Measurements from ENCODE around the gene PRPSAP1.

The PRPSAP1 gene

GRCh38 chr17:76277300-76278267 is 76.1 kb downstream of the PRPSAP1 start:
- H3K27me3 Mint-ChIP-seq (ENCODE audit: low read depth), result no peaks in the 10 kb centered on the region
- no peaks in the 10 kb centered on the region for H3K9me3 Mint-ChIP-seq
- DNase-seq (ENCODE audit: low spot score), result no peak
- no peak overlapping the region for H3K4me3 Mint-ChIP-seq
- H3K36me3 Mint-ChIP-seq (ENCODE audit: low read depth), result peaks cover 1% of the 10 kb centered on the region
- peak overlapping the region; percentile 70 for H3K27ac Mint-ChIP-seq
- peaks cover 9% of the 10 kb centered on the region for H3K4me1 Mint-ChIP-seq (ENCODE audit: low read depth)

- H3K9me3 Mint-ChIP-seq, result no peaks in the 10 kb centered on the region
- H3K36me3 Mint-ChIP-seq (ENCODE audit: low read depth), result peaks cover 2% of the 10 kb centered on the region
- peak overlapping the region; percentile 70 for H3K27ac Mint-ChIP-seq
- H3K4me3 Mint-ChIP-seq, result no peak overlapping the region
- H3K4me1 Mint-ChIP-seq (ENCODE audit: low read depth), result peaks cover 9% of the 10 kb centered on the region
- no peaks in the 10 kb centered on the region for H3K27me3 Mint-ChIP-seq (ENCODE audit: low read depth)
- no peak for DNase-seq (ENCODE audit: low spot score)
Measured at GRCh38 chr17:76276461-76277299, 77.0 kb downstream of the PRPSAP1 start.

GRCh38 chr17:76276069-76276431 is 77.7 kb downstream of the PRPSAP1 start:
- peaks cover 14% of the 10 kb centered on the region for H3K4me1 Mint-ChIP-seq (ENCODE audit: low read depth)
- H3K36me3 Mint-ChIP-seq (ENCODE audit: low read depth), result peaks cover 9% of the 10 kb centered on the region
- H3K4me3 Mint-ChIP-seq, result no peak overlapping the region
- H3K27ac Mint-ChIP-seq, result peak overlapping the region; percentile 24
- H3K27me3 Mint-ChIP-seq (ENCODE audit: low read depth), result no peaks in the 10 kb centered on the region
- H3K9me3 Mint-ChIP-seq, result no peaks in the 10 kb centered on the region
- no peak for DNase-seq (ENCODE audit: low spot score)

- Mint-ChIP-seq H3K9me3 (no peaks in the 10 kb centered on the region), H3K4me1 (ENCODE audit: low read depth) (peaks cover 17% of the 10 kb centered on the region), H3K4me3 (no peak overlapping the region), H3K27me3 (ENCODE audit: low read depth) (no peaks in the 10 kb centered on the region), H3K36me3 (ENCODE audit: low read depth) (peaks cover 13% of the 10 kb centered on the region), H3K27ac (no peak overlapping the region)
- no peak for DNase-seq (ENCODE audit: low spot score)
Measured at GRCh38 chr17:76275382-76276068, 78.2 kb downstream of the PRPSAP1 start.

GRCh38 chr17:76274112-76274956 is 79.4 kb downstream of the PRPSAP1 start:
- H3K4me3 Mint-ChIP-seq, result no peak overlapping the region

GRCh38 chr17:76273445-76274111 is 80.1 kb downstream of the PRPSAP1 start:
- H3K4me1 Mint-ChIP-seq (ENCODE audit: low read depth), result peaks cover 27% of the 10 kb centered on the region
- H3K9me3 Mint-ChIP-seq, result no peaks in the 10 kb centered on the region
- no peak overlapping the region for H3K4me3 Mint-ChIP-seq
- no peak for DNase-seq (ENCODE audit: low spot score)
- H3K36me3 Mint-ChIP-seq (ENCODE audit: low read depth), result peaks cover 27% of the 10 kb centered on the region
- H3K27ac Mint-ChIP-seq, result peak overlapping the region; percentile 88
- no peaks in the 10 kb centered on the region for H3K27me3 Mint-ChIP-seq (ENCODE audit: low read depth)

More at GRCh38 chr17:76274112-76274956, 79.4 kb downstream of the PRPSAP1 start:
- peaks cover 22% of the 10 kb centered on the region for H3K4me1 Mint-ChIP-seq (ENCODE audit: low read depth)
- H3K36me3 Mint-ChIP-seq (ENCODE audit: low read depth), result peaks cover 21% of the 10 kb centered on the region
- peak overlapping the region; percentile 58 for H3K27ac Mint-ChIP-seq
- no peaks in the 10 kb centered on the region for H3K9me3 Mint-ChIP-seq
- no peak for DNase-seq (ENCODE audit: low spot score)
- H3K27me3 Mint-ChIP-seq (ENCODE audit: low read depth), result no peaks in the 10 kb centered on the region

GRCh38 chr17:76272541-76273444 is 80.9 kb downstream of the PRPSAP1 start:
- Mint-ChIP-seq H3K27me3 (ENCODE audit: low read depth) (no peaks in the 10 kb centered on the region), H3K4me1 (ENCODE audit: low read depth) (peaks cover 34% of the 10 kb centered on the region), H3K27ac (peak overlapping the region; percentile 88), H3K36me3 (ENCODE audit: low read depth) (peaks cover 34% of the 10 kb centered on the region), H3K4me3 (peak overlapping the region; percentile 75), H3K9me3 (no peaks in the 10 kb centered on the region)
- DNase-seq (ENCODE audit: low spot score), result peak; percentile 81

GRCh38 chr17:76271669-76272540 is 81.8 kb downstream of the PRPSAP1 start:
- DNase-seq (ENCODE audit: low spot score), result peak; percentile 85
- peak overlapping the region; percentile 88 for H3K27ac Mint-ChIP-seq
- H3K4me3 Mint-ChIP-seq, result peak overlapping the region; percentile 75
- H3K36me3 Mint-ChIP-seq (ENCODE audit: low read depth), result peaks cover 41% of the 10 kb centered on the region
- peaks cover 37% of the 10 kb centered on the region for H3K4me1 Mint-ChIP-seq (ENCODE audit: low read depth)
- H3K27me3 Mint-ChIP-seq (ENCODE audit: low read depth), result no peaks in the 10 kb centered on the region
- no peaks in the 10 kb centered on the region for H3K9me3 Mint-ChIP-seq

GRCh38 chr17:76270770-76271668 is 82.7 kb downstream of the PRPSAP1 start:
- peaks cover 37% of the 10 kb centered on the region for H3K4me1 Mint-ChIP-seq (ENCODE audit: low read depth)
- no peaks in the 10 kb centered on the region for H3K27me3 Mint-ChIP-seq (ENCODE audit: low read depth)
- DNase-seq (ENCODE audit: low spot score), result no peak
- peak overlapping the region; percentile 75 for H3K4me3 Mint-ChIP-seq
- no peaks in the 10 kb centered on the region for H3K9me3 Mint-ChIP-seq
- peak overlapping the region; percentile 88 for H3K27ac Mint-ChIP-seq
- peaks cover 48% of the 10 kb centered on the region for H3K36me3 Mint-ChIP-seq (ENCODE audit: low read depth)

- H3K36me3 Mint-ChIP-seq (ENCODE audit: low read depth), result peaks cover 48% of the 10 kb centered on the region
- peak overlapping the region; percentile 95 for H3K27ac Mint-ChIP-seq
- no peaks in the 10 kb centered on the region for H3K9me3 Mint-ChIP-seq
- H3K4me3 Mint-ChIP-seq, result peak overlapping the region; percentile 94
- no peaks in the 10 kb centered on the region for H3K27me3 Mint-ChIP-seq (ENCODE audit: low read depth)
- DNase-seq (ENCODE audit: low spot score), result no peak
- H3K4me1 Mint-ChIP-seq (ENCODE audit: low read depth), result peaks cover 37% of the 10 kb centered on the region
Measured at GRCh38 chr17:76270127-76270592, 83.6 kb downstream of the PRPSAP1 start.

Data from T-helper 2 cell treated with Interferon-gamma antibody and Interleukin-4, amounts not matched to agents 5 μg/mL and 100 μg/mL, for 36 hours (primary cell).